NCI-H187 (cell line): ENCODE data around the gene LPAR2.
"Not testable (repeated sequence)": the region's sequence is repeated elsewhere in the genome, so short reads cannot be mapped to it uniquely, and the experiment has no call there.

Source experiments
- DNase-seq, 2 experiments: peaks; one replicate each; lab custom pipeline; 2025; lab: John Stamatoyannopoulos, UW

Gene LPAR2

GRCh38 chr19:19627621-19628500 is at the start of gene LPAR2:
LPAR2 (minus strand) TSS chr19:19628220; CDS start chr19:19627275, 945 bp downstream.
- no peak for DNase-seq

GRCh38 chr19:19677579-19677978 is 49.6 kb upstream of the LPAR2 start:
- DNase-seq, result no peak

DNA sequence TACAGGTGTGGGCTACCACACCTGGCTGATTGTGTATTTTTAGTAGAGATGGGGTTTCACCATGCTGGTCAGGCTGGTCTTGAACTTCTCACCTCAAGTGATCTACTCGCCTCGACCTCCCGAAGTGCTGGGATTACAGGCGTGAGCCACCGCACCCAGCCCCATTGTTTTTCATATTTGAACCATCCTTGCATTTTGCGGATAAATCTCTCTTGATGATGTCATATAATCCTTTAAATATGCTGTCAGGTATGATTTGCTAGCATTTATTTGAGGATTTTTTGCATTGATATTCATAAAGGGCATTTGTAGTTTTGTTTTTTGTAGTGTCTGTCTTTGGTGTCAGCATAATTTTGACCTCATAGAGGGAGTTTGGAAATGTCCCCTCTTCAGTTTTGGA is 46.3 kb upstream of the LPAR2 start:
- DNase-seq, result no peak

DNA sequence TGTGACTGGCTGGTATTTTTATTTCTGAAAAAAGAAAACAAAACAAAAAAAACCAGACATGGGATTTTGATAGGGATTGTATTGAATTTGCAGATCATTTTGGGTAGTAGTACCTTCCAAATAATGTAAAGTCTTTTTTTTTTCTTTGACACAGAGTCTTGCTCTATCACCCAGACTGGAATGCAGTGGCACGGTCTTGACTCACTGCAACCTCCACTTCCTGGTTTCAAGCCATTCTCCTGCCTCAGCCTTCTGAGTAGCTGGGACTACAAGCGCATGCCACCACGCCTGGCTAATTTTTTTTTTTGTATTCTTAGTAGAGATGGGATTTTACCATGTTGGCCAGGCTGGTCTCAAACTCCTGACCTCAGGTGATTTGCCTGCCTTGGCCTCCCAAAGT is 44.8 kb upstream of the LPAR2 start:
- DNase-seq, result no peak

DNA sequence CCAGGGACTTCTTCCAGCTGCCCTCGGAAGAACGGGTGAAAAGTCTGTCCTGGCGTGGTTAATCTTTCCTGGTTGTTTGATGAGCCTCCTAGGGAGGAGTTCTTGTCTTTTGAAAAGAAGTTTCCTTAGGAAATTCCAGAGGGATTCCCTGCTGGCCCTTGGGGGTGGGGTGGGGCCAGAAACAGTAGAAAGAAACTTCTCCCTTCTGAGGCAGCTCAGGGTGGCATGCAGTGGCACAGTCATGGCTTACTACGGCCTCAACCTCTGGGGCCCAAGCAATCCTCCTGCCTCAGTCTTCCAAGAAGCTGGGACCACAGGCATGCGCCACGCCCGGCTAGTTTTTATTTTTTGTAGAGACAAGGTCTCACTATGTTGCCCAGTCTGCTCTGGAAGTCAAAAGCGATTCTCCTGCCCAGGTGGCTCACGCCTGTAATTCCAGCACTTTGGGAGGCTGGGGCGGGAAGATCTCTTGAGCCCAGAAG is 42.1 kb upstream of the LPAR2 start:
- DNase-seq, result no peak

DNA sequence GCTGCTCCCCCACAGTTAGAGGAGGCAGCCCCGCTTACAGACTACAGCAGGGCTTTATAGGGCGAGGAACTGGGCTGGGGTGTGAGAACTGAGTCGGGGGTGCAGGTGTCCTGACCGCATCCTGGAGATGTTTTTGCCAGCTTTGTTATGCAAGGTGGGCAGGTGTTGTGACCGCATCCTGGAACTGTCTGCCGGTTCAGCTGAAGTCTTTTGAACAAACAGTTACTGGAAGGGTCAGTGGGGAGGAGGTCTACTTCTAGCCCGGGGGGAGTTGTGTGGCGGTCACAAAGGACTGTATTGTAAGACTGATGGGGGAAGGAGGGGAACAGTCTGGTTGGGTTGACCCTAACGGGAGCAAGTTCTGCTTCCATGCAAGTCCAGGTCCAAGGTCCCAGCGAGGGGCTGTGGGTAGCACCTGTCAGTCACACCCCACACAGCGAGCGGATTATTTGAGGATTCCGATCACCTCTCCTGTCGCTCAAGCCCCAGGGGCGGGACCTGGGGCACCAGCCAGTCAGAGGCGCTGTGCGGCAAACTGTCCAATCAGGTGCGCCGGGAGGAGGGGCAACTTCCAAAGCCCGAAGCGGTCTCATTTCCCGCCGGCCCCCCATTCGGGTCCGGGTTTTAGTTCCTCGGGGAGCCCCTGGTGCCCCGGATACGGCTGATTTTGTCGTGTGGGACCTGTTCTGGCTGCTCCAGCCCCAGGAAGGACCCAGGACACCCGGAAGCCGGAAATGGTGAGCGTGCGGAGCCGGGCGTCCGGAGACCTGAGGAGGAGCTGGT is 40.4 kb upstream of the LPAR2 start, which contains the start of gene ZNF101:
Gene ZNF101, plus strand, starts transcription at position 610 of the 783 bp plus-strand sequence. Its CDS starts 125 bp downstream, at position 735.
- DNase-seq, result peak; percentile 55 to 76

DNA sequence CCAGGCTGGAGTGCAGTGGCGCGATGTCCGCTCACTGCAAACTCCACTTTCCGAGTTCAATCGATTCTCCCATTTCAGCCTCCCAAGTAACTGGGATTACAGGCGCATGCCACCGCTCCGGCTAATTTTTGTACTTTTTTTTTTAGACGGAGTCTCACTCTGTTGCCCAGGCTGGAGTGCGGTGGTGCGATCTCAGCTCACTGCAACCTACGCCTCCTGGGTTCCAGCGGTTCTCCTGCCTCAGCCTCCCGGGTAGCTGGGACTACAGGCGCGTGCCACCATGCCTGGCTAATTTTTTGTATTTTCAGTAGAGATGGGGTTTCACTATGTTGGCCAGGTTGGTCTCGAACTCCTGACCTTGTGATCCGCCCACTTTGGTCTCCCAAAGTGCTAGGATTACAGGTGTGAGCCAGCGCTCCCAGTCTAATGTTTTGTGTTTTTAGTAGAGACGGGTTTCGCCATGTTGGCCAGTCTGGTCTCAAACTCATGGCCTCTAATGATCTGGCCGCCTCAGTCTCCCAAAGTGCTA is 37.5 kb upstream of the LPAR2 start:
- DNase-seq, result not testable (repeated sequence)

GRCh38 chr19:19663256-19664120 is 35.5 kb upstream of the LPAR2 start, which contains the start of gene ATP13A1:
ATP13A1 (minus strand) TSS chr19:19663676; CDS start chr19:19663666, 10 bp downstream.
- DNase-seq, result peak; percentile 65 to 85

DNA sequence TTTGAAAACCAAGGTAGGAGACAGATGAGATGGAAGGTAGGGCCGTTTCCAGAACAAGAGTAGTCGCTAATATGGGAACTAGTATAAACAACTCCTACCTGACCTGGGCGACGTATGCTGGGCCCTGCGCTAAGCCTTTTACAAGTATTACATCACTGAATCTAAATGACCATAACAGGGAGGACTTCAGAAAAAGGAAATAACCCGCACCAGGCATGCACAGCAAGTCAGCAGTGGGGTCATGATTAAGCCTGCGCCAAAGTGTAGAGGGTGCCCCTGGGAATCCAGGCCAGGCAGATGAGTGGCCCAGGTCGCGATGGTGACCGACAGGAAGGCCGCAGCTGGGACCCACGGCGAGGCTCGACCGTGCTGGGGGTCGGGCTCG is 34.8 kb upstream of the LPAR2 start:
- DNase-seq, result no peak

GRCh38 chr19:19662344-19662743 is 34.3 kb upstream of the LPAR2 start:
- no peak for DNase-seq

DNA sequence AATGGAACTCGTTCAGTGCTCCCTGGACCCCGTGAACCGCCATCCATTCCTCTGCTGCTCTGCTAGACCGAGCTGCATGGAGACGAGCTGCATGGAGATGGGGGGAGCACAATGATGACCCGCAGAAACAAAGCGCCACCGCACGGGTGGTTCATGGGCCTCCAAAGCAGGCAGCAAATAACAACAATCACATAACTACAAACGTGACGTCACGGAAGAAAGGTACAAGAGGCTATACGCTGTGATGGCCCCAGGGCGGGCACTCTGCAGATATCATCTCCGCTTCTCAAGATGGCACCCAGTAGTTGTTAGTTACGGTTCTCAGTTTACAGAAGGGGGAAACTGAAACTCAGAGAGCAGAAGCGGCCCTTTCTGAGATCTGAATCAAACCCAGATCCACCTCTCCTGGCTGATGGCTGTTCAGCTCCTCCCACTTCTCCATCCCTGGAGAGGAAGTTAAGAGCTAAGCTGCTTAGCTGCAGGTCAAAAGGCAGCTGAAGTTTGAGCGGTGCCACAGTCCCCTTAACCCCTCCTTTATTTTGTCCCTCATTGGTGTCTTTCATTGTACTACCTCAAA is 33.7 kb upstream of the LPAR2 start:
- DNase-seq, result no peak

DNA sequence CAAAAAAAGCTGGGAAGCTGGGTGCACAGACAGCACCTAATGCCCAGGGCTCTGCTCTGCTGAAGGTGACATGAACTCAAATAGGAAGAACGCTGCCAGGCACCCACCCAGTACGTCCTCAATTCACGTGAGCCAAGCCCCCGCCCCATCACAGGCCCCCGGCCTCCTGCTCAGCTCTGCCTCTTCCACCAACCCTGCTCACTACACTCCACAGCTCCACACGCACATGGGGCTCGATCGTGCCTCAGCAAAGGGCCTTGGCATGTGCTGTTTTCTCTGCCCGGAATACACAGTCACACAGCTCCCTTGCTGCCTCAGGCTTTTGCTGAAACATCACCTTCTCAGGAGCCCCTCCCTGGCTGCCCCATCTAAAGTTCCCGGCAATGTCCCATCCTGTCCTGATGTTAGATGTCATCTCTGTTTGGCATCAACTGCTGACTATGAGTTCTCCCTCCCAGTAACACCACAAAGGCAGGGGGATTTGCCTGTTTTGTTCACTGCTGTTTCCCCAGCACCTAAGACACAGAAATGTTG is 33.2 kb upstream of the LPAR2 start:
- no peak for DNase-seq

DNA sequence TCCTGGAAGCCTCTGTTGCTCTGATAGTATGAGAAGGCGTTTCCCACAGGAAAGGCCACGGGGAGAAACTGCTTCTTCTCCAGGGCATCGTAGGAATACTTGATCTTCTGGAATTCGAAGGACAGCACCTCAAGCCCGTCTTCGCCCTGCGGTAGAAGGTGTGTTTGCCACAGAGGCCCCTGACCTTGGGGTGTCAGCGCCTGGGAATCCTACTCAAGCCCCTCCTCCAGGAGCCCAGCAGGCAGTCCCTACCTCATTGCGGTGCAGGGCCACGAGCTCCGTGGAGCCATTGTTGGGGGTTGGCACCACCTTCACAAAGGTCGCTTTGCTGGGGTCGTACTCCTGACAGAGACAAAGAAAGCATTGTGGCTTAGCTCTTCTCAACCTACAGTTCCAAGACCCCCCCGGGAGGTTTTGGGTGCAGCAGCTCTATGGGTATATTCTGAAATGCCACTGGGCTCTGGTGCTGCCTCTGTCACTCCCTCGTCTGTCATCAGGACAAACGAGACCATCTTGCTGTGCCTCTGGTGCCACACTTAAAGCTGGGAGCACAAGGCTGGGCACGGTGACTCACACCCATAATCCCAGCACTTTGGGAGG is 31.7 kb upstream of the LPAR2 start:
- DNase-seq, result no peak

DNA sequence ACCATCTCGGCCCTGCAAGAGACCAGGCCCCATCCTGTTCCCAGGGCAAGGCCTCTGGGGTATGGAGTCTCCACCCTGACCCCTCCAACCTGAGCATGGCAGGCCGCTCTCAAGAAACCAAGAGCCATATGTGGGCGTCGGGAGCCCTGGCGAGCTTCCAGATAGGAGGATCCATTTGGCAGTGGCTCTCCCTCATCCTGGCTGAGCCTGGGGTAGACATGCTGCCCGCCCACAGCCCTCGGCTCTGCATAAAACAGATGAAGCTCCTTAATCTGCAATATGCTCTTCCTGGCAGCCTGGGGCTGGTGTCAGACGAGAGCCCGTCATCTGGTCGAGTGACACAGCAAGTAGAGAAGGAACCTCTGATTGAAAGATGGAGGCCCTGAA is 29.4 kb upstream of the LPAR2 start:
- DNase-seq, result no peak

- no peak for DNase-seq
These were observed 28.7 kb upstream of the LPAR2 start for GRCh38 chr19:19656451-19657396.

- no peak for DNase-seq
These were observed 27.8 kb upstream of the LPAR2 start for GRCh38 chr19:19655641-19656343.

DNA sequence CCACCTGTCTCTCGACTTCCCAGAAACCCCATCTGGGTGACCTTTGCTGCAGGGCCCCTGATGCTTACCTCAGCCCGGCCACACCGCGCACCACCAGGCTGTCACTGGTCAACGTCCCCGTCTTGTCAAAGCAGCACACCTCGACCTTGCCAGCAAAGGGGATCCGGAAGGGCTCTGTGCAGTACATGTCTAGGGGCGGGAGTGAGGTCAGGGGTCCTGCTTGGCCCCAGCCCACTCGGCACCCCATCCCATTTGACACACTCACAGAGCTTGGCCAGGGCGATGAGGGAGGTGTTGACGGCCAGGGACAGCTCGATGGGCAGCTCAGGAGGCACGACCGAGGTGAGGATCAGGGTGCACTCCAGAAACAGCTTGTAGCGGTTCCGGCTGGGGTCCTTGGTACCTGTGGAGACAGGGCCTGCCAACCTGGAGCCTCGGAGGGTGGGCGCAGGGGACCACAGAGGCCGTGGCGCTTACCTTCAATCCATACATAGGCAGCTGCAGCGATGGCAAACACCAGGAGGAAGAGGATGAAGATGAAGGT is 27.1 kb upstream of the LPAR2 start:
- no peak for DNase-seq

DNA sequence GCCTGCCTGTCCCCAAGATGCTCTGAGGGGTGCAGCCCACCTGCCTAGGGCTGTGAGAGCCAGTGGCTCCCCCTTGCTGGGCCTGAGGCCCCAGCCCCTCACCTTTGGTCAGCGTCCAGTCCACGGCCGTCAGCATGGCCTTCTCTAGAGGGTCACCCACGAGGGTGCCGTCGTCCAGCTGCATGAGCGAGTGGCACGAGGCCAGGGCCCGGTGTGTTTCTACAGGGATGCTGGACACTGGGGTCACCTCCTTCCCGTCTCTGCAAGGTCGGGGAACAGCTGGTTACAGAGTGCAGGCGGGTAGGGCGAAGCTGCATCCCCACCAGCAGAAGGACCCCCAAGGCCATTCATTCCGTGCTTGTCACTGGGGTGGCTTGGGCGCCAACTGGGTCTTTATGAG is 26.4 kb upstream of the LPAR2 start:
- DNase-seq, result no peak
